ENCODE data around the gene BTBD9.

The BTBD9 gene

DNA sequence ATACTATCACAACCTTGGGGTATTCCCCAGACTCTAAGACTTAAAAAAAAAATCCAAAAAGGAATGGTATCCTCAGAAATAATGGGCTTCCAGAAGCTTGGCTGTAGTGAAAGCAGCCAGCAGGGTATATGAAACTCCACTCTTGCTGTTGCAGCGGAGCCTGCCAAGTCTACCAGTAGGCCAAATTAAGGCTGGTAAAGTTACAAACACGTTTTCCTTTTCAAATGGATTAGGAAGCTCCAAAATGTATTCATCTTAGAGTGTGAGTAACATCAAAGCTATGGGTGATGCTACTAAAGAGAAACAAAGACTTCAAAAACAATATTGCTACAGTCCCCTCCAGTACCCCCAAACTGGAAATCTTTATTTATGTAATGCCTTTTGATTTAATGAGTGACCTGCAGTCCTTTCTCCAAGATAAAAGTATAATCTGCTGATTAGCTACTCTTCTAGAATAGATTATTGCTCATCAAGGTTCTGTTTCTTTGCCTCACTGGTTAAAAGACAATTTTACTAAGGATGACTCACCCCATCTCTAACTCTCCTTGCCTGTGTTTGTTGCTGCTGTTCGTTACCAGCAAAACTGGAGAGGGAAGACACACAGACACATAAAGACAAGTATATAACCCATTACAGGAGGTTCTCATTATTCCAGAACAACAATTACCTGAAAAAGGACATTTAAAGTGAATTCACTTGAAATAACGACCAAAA is 84.9 kb downstream of the BTBD9 start:
- DNase-seq (ENCODE audit: low spot score), result no peak

DNA sequence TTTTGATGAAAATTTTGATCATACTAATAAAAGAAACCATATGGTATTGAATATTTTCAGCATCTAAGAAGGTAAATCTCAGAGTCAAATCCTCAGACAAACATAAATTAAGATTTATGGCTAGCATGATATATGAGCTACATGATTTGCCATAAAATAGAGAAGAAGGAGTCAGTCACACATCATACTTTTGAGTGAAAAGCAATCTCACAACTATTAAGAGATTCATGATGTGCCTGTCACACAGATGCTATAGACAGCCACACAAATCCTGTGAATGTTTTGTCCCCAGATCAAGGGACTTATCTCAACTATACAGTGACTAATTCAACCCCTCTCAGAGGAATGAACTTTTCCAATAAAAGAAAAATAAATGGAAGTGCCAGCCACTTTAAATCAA is 85.7 kb downstream of the BTBD9 start:
- no peak for DNase-seq (ENCODE audit: low spot score)

GRCh38 chr6:38552121-38552520 is 87.6 kb downstream of the BTBD9 start:
- DNase-seq (ENCODE audit: low spot score), result peak; percentile 26

GRCh38 chr6:38549795-38550194 is 89.9 kb downstream of the BTBD9 start:
- DNase-seq (ENCODE audit: low spot score), result no peak

- no peak for DNase-seq (ENCODE audit: low spot score)
Measured at GRCh38 chr6:38549180-38549579, 90.5 kb downstream of the BTBD9 start.

DNA sequence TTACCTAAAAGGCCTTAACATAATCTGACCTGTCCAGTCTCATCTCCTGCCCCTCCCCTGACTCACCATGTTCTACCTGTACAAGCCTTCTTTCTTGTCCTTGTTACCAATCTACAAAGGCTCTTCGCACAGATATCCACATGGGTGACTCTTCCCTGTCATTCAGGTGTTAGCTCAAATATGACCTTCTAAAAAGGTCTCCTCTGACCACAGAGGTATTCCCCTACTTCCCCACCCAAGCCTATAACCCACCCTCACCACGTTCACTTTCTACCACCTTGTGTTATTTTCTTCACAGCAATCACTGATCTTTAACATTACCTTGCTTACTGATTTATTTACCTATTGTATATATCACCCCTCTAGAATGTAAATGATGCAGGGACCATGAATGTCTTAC is 96.7 kb downstream of the BTBD9 start:
- no peak for DNase-seq (ENCODE audit: low spot score)

DNA sequence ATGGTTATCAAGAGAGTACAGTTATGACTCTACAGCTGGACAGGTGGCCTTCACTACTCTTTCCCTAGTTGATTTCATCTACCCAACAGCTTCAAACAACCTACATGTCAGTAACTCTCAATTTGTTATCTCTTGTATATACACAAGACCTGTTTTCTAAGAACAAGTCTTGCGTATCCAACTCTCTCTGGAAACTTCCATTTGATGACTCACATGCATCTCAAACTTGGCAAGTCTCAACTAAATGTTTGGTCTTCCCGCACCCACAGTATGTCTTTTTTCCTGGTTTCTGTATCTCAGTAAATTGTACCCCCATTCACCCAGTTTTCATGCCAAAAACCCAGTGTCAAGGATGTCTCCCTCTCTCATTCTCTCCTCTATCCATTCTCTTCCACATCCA is 97.7 kb downstream of the BTBD9 start:
- no peak for DNase-seq (ENCODE audit: low spot score)

DNA sequence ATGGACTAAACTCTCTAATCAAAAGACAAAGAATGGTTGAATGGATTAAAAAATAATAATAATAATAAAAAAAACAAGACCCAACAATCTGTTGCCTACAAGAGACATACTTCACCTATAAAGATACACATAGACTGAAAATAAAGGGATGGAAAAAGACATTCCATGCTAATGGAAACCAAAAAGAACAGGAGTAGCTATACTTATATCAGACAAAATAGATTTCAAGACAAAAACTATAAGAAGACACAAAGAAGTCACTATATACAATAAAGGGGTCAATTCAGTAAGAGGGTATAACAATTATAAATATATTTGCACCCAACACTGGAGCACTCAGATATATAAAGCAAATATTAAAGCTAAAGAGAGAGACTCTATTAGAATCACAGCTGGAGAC is 106.7 kb downstream of the BTBD9 start:
- no peak for DNase-seq (ENCODE audit: low spot score)

DNA sequence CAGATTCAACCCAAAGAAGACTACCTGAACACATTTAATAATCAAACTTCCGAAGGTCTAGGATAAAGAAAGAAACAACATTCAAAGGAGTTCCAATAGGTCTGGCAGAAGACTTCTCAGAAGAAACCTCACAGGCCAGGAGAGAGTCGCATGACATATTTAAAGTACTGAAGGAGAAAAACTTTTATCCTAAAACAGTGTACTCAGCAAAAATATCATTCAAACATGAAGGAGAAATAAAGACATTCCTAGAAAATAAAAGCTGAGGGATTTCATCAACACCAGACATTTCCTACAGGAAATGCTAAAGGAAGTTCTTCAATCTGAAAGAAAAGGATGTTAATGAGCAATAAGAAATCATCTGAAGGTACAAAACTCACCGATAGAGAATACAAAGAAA is 108.6 kb downstream of the BTBD9 start:
- no peak for DNase-seq (ENCODE audit: low spot score)

DNA sequence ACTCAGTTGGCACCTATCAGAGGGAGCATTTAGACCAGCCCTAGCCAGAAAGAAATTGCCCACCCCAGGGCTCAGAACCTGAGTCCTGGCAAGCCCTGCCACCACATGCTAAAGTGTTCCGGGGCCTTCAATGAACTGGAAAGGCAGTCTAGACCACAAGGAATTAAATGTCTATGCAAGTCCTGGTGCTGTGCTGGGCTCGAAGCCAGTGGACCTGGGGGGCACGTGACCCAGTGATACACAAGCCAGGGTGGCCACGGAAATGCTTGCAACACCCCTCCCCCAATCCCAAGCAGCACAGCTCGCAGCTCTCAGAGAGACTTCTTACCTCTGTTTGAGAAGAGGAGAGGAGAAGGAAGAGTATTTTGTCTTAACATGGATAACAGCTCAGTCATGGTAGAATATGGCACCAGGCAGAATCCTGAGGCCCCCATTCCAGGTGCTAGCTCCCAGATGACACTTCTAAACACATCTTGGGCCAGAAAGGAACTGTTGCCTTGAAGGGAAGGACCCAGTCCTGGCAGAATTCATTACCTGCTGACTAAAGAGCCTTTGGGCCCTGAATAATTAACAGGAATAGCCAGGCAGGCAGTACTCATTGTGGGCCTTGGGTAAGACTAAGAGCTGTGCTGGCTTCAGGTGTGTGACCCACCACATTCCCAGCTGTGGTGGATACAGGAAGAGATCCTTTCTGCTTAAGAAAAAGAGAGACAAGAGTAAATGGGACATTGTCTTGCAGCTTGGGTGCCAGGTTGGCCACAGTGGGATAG is 111.3 kb downstream of the BTBD9 start:
- no peak for DNase-seq (ENCODE audit: low spot score)

DNA sequence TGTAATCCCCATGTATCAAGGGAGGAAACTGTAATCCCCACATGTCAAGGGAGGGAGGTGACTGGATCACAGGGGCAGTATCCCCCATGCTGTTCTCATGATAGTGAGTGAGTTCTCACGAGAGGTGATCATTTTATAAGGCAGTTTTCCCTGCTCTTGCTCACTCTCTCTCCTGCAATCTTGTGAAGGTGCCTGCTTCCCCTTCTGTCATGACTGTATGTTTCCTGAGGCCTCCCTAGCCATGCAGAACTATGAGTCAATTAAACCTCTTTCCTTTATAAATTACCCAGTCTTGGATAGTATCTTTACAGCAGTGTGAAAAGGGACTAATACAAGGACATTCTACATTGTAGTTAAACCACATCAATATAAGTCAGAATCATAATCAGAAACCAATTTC is 112.4 kb downstream of the BTBD9 start:
- DNase-seq (ENCODE audit: low spot score), result no peak

GRCh38 chr6:38525888-38526287 is 113.8 kb downstream of the BTBD9 start:
- no peak for DNase-seq (ENCODE audit: low spot score)

DNA sequence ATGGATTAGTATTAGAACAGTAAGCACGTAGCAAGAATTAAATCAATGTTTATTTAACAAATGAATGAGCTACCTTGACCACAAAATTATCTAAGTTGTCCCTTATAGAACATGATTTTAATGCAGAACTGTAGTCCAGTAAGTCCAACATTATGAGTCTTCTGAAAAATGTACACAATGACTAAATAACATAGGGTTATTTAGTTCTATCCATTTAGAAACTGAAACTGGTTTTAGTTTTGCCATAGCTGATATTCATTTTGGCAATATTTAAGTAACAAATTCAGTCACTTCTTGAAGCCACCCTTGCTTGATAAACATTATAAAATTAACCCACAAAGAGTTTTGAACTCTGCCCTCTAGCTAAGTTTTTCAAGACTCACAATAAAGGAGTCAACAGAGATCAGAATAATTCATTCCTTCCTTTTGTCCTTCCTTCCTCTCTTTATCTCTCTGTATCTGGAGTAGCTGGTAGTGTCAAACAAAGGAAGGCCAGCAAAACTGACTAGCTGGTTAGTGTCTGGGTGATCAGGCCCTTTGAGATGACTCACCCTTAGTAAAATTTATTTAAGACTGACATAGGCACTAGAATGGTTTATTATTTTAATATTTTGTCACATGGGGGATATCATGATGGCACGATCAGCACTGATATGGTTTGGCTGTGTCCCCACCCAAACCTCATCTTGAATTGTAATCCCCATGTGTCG is 115.1 kb downstream of the BTBD9 start:
- no peak for DNase-seq (ENCODE audit: low spot score)

GRCh38 chr6:38522322-38522721 is 117.4 kb downstream of the BTBD9 start:
- DNase-seq (ENCODE audit: low spot score), result peak; percentile 55

DNA sequence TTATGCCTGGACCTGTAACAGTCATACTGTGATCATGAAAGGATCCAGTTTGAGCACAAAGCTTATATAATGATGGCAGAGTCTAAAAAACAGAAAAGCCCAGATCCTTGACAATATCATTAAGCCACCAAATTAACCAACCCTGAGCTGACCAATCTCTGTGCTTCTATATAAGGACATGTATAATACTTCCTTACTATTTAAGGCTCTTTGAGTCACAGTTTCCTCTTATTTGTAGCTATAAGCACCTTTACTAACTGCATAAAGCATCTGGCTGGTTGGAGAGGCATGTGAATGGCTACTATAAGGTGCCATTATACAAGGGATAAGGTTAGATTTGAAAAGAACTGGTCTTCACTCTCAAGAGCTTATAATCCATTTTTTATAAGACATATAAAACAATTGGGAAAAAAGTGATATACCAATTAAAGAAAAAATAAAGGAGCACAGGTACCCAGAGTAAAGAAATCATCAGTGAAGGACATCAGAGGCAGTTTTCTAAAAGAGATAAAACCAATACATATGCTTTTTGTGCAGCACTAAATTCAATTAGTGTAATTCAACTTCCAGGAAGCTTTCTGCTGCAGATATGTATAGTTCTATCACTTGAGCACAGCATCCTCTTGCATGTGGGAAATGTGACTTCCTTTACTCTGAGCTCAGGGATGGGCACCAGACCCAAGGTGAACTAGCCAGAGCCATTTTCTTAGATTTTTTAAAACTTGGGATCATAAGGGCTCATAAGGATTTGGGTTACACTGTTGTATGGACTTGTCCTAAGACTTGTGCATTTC is 121.0 kb downstream of the BTBD9 start:
- DNase-seq (ENCODE audit: low spot score), result no peak

- no peak for DNase-seq (ENCODE audit: low spot score)
Measured at GRCh38 chr6:38517005-38517404, 122.7 kb downstream of the BTBD9 start.

DNA sequence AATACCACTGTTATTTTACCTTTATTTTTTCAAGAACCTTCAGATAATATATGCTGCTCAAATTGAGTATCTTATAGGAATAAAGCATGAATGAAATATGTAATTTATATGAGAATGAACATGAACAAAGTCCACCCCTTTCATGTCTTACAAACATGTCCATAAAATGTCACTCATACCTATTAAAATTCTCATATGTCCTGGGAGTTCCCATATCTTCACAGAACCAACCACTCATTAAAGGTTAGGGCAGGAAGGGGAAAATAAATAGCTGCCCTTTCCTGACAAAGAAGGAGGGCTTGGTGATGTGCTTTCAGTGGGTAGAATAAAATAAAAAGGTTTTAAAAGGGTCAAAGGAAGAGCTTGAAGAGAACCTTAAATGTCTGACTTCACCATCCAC is 125.3 kb downstream of the BTBD9 start:
- DNase-seq (ENCODE audit: low spot score), result no peak

DNA sequence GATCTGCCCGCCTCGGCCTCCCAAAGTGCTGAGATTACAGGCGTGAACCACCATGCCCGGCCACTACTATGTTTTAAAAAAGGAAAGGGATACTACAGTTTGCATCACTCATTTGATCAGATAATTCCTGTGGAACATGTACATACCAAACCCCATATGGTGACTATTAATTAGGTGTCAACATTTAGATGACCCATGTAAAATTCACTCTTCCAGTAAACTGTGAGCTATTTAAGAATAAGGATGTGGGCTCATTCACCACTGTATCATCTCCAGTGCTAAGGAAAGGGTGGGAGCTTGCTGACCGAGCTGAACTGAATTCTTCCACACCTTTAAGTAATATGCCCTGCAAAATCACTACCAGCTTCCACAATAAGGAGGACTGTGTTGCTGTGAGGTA is 127.5 kb downstream of the BTBD9 start:
- DNase-seq (ENCODE audit: low spot score), result no peak

GRCh38 chr6:38510205-38510604 is 129.5 kb downstream of the BTBD9 start:
- no peak for DNase-seq (ENCODE audit: low spot score)

DNA sequence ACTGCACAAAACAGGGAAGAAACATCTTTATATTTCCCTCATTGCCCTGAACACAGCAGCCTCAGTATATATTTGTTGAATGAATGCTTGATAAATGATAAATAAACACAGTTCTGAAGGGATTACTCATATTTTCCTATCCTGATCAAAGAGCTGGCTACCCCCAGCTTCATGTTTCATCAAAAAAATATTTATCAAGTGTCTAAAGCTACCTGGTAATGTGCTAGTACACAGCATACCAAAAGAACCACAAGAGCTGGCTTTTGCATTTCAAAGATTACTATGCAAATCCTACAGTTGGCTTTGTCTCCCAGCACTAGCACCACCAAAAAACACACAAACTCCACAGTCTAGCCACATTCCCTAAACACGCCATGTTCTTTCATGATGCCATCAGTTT is 130.0 kb downstream of the BTBD9 start:
- no peak for DNase-seq (ENCODE audit: low spot score)

DNA sequence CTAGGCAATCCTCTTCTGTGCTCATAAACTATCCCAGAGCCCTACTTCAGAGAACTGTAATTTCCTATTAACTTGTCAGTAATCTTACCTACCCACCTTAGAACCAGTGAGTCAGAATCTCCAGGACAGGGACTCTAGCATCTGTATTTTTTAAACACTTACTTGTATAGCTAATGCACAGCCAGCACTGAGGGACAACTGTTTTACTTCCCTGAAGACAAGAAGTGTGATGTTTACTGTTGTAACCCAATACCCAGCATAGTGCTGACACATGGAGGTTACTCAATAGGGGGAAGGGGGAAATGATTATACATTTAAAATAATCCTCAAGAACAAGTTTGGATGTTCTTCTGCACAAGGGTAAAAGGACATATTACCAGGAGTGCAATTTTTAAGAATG is 130.8 kb downstream of the BTBD9 start:
- DNase-seq (ENCODE audit: low spot score), result no peak

DNA sequence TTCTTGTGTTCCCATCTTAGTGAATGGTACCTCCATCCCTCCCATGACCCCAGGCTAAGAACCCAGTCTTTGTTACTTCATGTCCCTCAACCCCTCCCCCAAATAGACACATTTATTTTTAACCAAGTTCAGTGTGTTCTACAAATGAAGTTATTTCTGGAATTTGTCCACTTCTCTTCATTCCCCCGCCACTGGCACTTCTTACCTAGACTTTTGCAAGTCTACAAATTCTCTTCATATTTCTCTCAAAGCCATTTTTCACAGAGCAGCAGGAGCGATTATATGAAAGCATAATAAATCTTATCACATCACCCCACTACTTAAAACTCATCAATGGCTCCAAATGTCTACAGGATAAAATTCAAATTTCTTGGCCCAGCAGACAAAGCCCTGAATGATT is 131.4 kb downstream of the BTBD9 start:
- no peak for DNase-seq (ENCODE audit: low spot score)

All from putamen (tissue), 1 donor.